Measurements from ENCODE around the gene SYNE4. TPM values are rescaled to one million over a fixed set of nuclear protein-coding genes. Genes with fewer than 3 reads are reported as not detected.
A peak's percentile ranks its signal among the peaks of the same experiment; 100 is the strongest.

Gene SYNE4
- total and polyA plus RNA-seq, 2 of the 13 experiments (the other 11 are each of a cell fraction or from before 2014, with no cell fraction given): 13.7 to 23.0 TPM

- no peak for TF ChIP-seq ZBTB4 (CRISPR knock-in tag; IDR thresholded peaks at IDR 0.05; ENCODE audit: borderline replicate concordance)
- TF ChIP-seq ARID2 (CRISPR knock-in tag; IDR thresholded peaks at IDR 0.05; ENCODE audit: borderline replicate concordance): no peak
- peak; percentile 39; the same call in 1 of the 2 replicates for TF ChIP-seq ZNF431 (CRISPR knock-in tag; IDR thresholded peaks at IDR 0.05; ENCODE audit: borderline replicate concordance, low read depth)
- peak; percentile 69; the same call in 1 of the 2 replicates for TF ChIP-seq ZNF792 (CRISPR knock-in tag; IDR thresholded peaks at IDR 0.05)
- TF ChIP-seq ZNF256 (CRISPR knock-in tag; conservative IDR thresholded peaks at IDR 0.05): peak; percentile 83; the same call in 1 of the 2 replicates
- TF ChIP-seq ZFP82 (CRISPR knock-in tag; IDR thresholded peaks at IDR 0.05; ENCODE audit: borderline replicate concordance): no peak
- TF ChIP-seq CC2D1A (CRISPR knock-in tag; IDR thresholded peaks at IDR 0.05): no peak
- no peak for TF ChIP-seq ZNF282 (IDR thresholded peaks at IDR 0.05; ENCODE audit: partially characterized antibody)
- TF ChIP-seq ARNT (IDR thresholded peaks at IDR 0.05): no peak
- no peak for TF ChIP-seq ZBTB2 (CRISPR knock-in tag; IDR thresholded peaks at IDR 0.05; ENCODE audit: low read depth)
- TF ChIP-seq ZNF160 (CRISPR knock-in tag; IDR thresholded peaks at IDR 0.05): peak; percentile 76; the same call in 1 of the 2 replicates
- TF ChIP-seq HINFP (CRISPR knock-in tag; IDR thresholded peaks at IDR 0.05; ENCODE audit: low read depth): no peak
- no peak for TF ChIP-seq RAD51 (IDR thresholded peaks at IDR 0.05; ENCODE audit: borderline replicate concordance)
- TF ChIP-seq, protein P1, sequence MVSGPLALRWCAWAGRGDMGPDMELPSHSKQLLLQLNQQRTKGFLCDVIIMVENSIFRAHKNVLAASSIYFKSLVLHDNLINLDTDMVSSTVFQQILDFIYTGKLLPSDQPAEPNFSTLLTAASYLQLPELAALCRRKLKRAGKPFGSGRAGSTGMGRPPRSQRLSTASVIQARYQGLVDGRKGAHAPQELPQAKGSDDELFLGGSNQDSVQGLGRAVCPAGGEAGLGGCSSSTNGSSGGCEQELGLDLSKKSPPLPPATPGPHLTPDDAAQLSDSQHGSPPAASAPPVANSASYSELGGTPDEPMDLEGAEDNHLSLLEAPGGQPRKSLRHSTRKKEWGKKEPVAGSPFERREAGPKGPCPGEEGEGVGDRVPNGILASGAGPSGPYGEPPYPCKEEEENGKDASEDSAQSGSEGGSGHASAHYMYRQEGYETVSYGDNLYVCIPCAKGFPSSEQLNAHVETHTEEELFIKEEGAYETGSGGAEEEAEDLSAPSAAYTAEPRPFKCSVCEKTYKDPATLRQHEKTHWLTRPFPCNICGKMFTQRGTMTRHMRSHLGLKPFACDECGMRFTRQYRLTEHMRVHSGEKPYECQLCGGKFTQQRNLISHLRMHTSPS (CRISPR knock-in tag; IDR thresholded peaks at IDR 0.05; ENCODE audit: low read depth): no peak
- no peak for TF ChIP-seq ZNF552 (CRISPR knock-in tag; IDR thresholded peaks at IDR 0.05; ENCODE audit: borderline replicate concordance)
- TF ChIP-seq JUND (CRISPR knock-in tag; IDR thresholded peaks at IDR 0.05): no peak
- no peak; the same call in 1 of the 2 replicates for TF ChIP-seq PBX3 (CRISPR knock-in tag; IDR thresholded peaks at IDR 0.05; ENCODE audit: borderline replicate concordance)
- TF ChIP-seq ZNF879 (CRISPR knock-in tag; IDR thresholded peaks at IDR 0.05): 0 out of 2 replicates have a peak, but pooled peaks have one; percentile 36
- TF ChIP-seq MBNL3 (CRISPR knock-in tag; conservative IDR thresholded peaks at IDR 0.05): no peak
- TF ChIP-seq, protein P2, sequence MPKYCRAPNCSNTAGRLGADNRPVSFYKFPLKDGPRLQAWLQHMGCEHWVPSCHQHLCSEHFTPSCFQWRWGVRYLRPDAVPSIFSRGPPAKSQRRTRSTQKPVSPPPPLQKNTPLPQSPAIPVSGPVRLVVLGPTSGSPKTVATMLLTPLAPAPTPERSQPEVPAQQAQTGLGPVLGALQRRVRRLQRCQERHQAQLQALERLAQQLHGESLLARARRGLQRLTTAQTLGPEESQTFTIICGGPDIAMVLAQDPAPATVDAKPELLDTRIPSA (CRISPR knock-in tag; IDR thresholded peaks at IDR 0.05; ENCODE audit: borderline replicate concordance): no peak
- TF ChIP-seq ZNF550 (CRISPR knock-in tag; IDR thresholded peaks at IDR 0.05; ENCODE audit: borderline replicate concordance): no peak
Measured at GRCh38 chr19:35963514-35963913, 45.1 kb downstream of the SYNE4 start (continued).

Measured in HepG2 (cell line).